ENCODE results near the gene FKBP5. TPM values are rescaled to one million over a fixed set of nuclear protein-coding genes. Genes with fewer than 3 reads are reported as not detected.
A peak's percentile ranks its signal among the peaks of the same experiment; 100 is the strongest.

Gene FKBP5
- total RNA-seq, 1 donor from 2014 or later, result 29.5 TPM

- no peak for FAIRE-seq
Measured at GRCh38 chr6:35605600-35605999, 83.1 kb downstream of the FKBP5 start.

DNA sequence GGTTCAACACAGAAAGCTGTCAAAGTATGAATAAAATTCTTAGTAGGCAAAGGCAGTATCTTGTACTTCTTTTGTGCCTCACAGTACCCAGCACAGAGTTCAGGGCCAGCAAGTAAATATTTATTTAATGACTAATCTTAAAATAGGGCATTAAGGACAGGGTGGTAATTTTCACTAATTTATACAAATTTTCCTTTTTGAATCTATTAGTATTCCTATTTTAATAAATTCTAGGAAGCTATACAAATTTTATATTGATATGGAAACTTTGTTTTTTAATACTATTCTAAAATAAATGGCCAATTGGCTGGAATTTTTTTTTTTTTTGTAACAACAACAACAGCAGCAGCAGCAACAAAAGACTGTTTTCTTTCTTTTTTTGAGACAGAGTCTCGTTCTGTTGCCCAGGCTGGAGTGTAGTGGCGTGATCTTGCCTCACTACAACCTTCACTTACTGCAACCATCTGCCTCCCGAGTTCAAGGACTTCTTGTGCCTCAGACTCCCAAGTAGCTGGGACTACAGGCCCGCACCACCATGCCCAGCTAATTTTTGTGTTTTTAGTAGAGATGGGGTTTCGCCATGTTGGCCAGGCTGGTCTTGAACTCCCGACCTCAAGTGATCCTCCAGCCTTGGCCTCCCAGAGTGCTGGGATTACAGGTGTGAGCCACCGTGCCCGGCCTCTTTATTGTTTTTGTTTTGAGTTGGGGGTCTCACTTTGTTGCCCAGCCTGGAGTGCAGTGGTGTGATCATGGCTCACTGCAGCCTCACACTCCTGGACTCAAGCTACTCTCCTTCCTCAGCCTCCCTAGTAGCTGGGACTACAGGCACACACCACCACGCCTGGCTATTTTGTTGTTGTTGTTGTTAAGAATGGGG, 85.2 kb downstream of the FKBP5 start:
- H3K36me3 ChIP-seq (ENCODE audit: control insufficient read depth, insufficient read depth, low read length), result peaks cover 1% of the 10 kb centered on the region
- no peak overlapping the region for H3K4me3 ChIP-seq (ENCODE audit: low read depth, low read length)
- H3K27me3 ChIP-seq (ENCODE audit: control insufficient read depth, insufficient read depth, low read length), result no peaks in the 10 kb centered on the region
- no peak for TF ChIP-seq CTCF (IDR thresholded peaks at IDR 0.05; ENCODE audit: insufficient read depth, low read length, severe bottlenecking)
- DNase-seq (ENCODE audit: low read depth) (peak; percentile 60), FAIRE-seq (no peak)

More at GRCh38 chr6:35605600-35605999, 83.1 kb downstream of the FKBP5 start:
- no peak for TF ChIP-seq CTCF (IDR thresholded peaks at IDR 0.05; ENCODE audit: insufficient read depth, low read length, severe bottlenecking)
- DNase-seq (ENCODE audit: low read depth), result peak; percentile 49
- H3K4me3 ChIP-seq (ENCODE audit: low read depth, low read length), result no peak overlapping the region
- peaks cover 3% of the 10 kb centered on the region for H3K36me3 ChIP-seq (ENCODE audit: control insufficient read depth, insufficient read depth, low read length)
- H3K27me3 ChIP-seq (ENCODE audit: control insufficient read depth, insufficient read depth, low read length), result no peaks in the 10 kb centered on the region

DNA sequence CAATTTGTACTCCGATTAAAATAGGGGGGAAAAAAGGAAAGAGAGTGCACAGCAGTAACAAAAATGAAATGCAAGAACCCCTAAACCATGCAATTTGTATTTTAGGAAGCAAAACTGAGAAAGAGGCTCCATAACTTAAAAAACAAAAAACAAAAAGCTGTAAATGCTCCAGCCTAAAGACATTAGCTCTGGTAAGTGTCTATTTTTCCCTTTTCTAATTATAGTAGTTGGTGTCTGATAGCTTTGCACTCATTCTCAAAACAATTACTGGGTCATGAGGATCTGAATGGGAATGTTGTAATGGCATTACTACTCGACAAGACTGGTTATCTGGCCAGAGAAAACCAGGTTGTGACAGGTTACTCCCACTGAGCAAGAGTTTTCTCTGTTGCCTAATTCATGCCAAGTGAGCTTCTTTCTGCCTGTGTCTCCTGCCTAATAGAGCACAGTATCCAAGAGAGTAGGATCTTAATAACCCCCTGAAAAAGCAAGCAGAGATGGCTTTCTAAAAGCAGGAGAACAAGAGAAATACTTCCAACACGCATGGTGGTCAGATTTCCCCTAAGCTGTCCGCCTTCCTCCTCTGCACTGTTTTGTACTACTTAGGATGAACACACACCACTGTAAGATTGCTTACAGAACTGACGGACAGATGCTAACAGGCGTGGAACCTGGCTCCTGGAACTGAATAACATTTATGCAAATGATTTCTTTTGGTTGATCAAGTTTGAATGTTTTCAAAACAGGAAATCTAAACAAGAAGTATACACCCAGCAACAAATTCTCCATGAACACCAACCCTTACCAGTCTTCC, 86.4 kb downstream of the FKBP5 start:
- peaks cover 2% of the 10 kb centered on the region for H3K36me3 ChIP-seq (ENCODE audit: control insufficient read depth, insufficient read depth, low read length)
- TF ChIP-seq CTCF (IDR thresholded peaks at IDR 0.05; ENCODE audit: insufficient read depth, low read length, severe bottlenecking), result no peak
- H3K27me3 ChIP-seq (ENCODE audit: control insufficient read depth, insufficient read depth, low read length), result no peaks in the 10 kb centered on the region
- DNase-seq (ENCODE audit: low read depth) (peak; percentile 89), FAIRE-seq (no peak)
- no peak overlapping the region for H3K4me3 ChIP-seq (ENCODE audit: low read depth, low read length)

DNA sequence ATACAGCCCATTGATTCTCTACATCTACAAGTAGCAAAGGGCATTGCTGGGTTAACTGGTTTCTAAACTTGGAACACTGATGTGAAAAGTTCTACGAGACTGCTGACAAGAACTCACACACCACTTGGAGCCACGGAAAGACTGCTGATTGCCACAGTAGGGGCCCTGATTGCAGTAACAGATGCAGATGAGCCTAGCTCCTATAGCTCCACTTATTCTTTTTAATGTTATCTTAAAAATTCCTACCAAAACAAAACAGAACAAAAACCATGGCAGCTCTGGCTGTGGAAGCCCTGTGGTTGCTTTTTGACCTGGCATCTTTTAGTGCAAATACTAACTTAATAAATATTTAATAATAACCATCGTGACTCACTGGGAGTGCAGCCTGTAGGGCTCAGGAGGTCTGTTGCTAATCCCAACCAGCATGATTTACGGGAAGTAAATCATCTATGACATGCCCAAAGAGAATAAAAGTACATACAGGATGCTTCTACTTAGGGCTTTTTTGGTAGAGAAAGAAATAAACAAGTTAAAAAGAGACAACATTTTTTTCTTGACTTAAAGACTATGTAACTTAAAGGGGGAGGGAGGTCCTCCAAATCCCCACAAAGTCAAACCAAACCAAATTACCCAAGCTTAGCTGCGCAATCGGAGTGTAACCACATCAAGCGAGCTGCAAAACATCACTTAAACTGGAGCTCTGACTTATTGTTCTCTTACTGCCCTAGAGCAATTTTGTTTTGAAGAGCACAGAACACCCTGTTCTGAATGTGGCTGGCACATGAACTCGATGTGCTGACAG, 87.2 kb downstream of the FKBP5 start:
- no peak overlapping the region for H3K4me3 ChIP-seq (ENCODE audit: low read depth, low read length)
- peak; percentile 86 for DNase-seq (ENCODE audit: low read depth)
- FAIRE-seq, result no peak

More for the DNA sequence above, 87.2 kb downstream of the FKBP5 start:
- H3K27me3 ChIP-seq (ENCODE audit: control insufficient read depth, insufficient read depth, low read length), result no peaks in the 10 kb centered on the region
- TF ChIP-seq CTCF (IDR thresholded peaks at IDR 0.05; ENCODE audit: insufficient read depth, low read length, severe bottlenecking), result no peak
- peaks cover 5% of the 10 kb centered on the region for H3K36me3 ChIP-seq (ENCODE audit: control insufficient read depth, insufficient read depth, low read length)
